ENCODE data around the gene S100A7.
"Not testable (repeated sequence)": the region's sequence is repeated elsewhere in the genome, so short reads cannot be mapped to it uniquely, and the experiment has no call there.

The S100A7 gene

DNA sequence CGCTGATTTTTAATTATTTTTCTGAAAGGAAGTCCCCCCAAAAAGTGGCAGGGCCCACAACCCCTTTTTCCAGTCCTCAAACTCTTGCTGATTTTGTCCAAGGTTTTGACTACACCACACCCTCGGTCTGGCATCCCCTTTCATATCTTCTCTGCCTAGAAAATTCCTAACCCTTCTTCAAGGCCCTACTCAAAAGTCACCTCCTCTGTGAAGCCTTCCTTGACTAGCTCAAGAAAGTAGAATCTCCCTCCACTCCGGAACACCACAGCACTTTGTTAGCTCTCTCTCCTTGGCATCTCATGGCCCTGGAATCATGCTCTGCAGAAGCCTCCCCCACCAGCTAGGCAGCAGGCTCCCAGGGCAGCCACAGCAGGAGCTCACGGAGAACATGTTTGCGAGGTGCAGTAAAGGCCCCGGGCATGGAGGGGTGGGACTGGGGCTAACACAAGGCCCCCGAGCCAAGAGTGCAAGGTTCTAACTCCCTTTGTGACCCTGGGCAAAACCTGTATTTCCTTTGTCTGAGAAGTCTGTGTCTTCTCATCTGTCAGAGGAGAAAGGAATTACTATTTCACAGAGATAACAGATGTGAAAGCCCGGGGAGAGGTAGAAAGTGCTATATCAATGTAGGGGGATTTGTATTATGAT, 17.7 kb upstream of the S100A7 start:
- DNase-seq = no peak

- no peak for DNase-seq
These were observed 16.1 kb upstream of the S100A7 start for GRCh38 chr1:153476491-153477093.

DNA sequence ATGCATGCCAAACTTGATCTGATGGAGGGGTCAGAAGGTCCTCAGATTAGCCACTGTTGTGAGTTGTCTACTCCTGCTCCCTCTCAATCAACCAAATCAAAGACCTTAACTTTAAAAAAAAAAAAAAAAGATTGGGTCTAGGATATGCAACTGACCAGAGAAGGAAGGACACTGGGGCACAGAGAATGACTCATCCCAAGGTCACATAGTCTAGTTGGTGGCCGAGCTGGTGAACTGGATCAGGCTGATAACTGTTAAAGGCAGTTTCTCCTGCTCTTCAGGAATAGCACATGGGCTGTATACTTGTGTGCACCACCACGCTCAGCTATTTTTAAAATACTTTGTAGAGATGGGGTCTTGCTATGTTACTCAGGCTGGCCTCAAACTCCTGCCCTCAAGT, 14.8 kb upstream of the S100A7 start:
- DNase-seq = no peak

DNA sequence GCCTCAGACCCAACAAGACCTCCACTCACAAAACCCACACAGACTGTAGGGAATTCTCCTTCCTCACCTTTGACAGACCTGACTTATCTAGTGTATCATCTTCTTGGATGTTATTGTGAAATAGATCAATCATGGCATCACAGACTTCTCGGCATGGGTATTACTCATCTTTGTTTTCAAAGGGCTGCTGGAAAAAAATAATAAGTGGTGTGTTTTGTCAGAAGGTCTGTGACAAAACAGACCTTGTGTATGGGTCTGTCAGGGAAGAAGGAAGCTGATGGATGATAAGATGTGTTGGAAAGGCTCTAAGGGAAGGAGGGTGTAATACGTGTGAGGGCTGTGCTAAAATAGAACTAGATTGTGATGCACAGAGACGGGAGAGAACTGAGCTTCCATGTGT, 13.9 kb upstream of the S100A7 start:
- DNase-seq = no peak

- DNase-seq = no peak
These were observed 10.3 kb upstream of the S100A7 start for GRCh38 chr1:153470707-153471106.

DNA sequence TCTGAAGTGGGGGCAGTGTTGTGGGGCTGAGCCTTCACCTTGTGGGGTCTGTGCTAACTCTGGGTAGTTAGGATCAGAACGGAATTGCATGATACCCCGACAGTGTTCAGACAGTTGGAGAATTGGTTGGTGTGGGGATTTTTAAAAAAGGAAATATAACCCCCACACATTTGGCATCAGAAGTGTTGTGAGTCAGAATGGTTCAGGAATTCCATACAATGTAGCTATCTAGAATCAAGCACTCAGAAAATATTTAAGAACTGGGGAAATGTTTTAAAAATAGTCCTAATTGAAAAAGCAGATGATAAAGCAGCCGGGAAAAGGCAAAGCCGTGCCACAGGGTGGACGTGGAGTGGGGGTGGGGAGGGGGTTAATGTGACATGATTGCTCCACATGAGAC, 6.5 kb upstream of the S100A7 start:
- no peak for DNase-seq

DNA sequence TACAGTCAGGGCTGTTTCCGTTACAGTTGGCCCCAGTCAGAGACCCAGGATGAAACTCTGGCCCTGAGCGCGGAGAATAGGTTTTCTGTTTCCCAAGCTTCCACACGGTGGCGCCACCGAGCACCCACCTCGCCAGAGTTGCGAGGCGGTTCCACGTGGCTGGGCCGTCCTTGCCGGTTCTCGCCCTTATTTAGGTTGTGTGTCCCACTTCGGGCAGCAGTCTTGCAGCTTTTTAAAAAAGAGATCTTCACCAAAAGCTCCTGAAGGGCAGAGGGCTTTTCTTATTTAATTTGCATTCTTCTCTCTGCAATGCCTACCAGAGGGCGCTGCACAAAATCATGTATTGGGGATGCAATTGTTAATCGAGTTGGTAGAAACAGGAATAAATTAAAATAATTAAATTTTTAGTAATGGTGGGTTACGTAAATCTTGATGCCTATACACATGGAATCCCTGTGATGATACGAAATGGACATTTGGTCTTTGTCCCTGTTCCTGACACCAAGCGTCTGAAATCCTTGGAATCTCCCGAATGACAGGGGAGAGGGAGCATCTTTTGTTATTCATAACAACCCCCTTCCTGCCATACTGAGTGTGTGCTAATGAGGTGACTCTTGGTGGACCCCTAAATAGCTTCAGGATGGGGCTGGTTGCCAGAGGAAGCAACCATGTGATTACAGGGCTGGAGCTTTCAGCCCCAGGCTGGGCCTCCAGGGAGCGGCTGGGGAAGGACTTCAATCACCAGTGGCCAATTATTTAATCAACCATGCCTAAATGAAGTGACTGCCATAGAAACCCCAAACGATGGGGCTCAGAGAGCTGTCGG, 5.6 kb upstream of the S100A7 start:
- peak in 10 of 56 donors; percentile 3 to 33 (median 6) for DNase-seq

DNA sequence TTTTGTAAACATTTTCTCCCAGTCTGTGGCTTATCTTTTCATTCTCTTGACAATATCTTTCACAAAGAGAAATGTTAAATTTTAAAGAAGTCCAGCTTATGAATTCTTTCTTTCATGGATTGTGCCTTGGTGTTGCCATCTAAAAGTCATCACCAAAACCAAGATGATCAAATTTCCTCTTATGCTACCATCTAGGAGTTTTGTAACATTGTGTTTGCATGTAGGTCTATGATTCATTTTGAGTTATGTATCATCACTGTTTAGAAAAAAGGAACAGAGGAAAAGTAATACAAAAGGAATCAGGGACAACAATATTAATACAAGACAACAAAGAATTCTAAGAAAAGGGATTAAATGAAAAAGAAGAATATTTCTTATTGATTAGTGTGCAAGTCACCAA, 2.3 kb upstream of the S100A7 start:
- not testable (repeated sequence) for DNase-seq

- no peak for DNase-seq
These were observed 796 bp downstream of the S100A7 start for GRCh38 chr1:153459655-153460054.

- no peak for DNase-seq
These were observed 4.1 kb downstream of the S100A7 start for GRCh38 chr1:153456396-153456795.

DNA sequence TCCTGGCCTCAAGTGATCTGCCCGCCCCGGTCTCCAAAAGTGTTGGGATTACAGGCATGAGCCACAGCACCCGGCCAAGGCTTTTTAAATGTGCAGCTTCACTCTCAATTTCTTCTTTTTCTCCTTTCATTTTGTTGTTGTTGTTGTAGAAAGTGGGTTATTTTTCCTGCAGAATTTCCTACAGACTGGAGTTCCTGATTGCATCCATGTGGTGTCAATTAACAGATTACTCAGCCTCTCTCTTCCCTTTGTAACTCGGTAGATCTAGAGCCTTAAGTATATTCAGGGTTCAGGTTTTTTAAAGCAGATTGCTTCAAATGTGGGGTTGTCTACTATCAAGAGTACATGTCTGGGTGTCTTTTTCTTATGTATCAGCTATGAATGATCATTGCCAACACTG, 11.6 kb downstream of the S100A7 start:
- not testable (repeated sequence) for DNase-seq

DNA sequence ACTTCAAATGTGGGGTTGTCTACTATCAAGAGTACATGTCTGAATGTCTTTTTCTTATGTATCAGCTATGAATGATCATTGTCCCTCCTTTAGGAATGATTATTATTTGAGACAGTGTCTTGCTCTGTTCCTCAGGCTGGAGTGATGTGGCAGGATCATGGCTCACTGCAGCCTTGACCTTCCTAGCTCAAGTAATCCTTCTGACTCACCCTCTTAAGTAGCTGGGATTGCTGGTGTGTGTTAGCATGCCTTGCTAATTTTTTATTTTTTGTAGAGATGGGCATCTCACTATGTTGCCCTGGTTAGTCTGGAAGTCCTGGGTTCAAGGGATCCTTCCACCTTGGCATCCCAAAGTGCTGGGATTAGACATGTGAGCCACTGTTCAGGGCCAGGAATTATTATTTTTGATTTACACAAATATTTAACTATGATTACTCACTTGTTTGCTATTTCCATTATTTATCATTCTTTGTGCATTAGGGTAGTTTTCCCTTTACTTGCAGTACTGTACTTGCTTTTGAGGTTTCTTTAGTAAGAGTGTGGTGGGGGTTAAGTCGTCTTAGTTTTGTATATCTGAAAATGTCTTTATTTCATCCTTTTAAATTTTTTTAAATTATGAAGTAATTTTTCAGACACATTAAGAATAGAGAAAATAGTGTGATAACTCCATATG, 12.8 kb downstream of the S100A7 start:
- DNase-seq = no peak

DNA sequence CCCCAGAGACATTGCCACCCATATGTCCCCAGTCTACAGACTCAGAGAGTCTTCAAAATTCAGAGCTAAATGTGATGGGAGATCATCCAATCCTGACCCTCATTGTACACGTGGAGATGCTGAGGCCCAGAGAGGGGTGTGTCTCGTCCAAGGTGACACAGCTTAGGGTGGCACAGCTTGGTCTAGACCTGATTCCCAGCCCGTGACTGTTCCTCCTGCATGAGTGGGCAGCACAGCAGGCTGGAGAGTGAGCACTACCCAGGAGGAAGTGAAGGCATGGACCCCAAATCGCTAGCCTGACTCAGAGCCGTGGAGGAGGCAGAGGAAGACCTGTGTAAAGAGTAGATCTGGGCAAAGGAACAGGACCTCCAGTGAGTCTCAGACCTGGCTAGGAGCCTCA, 16.4 kb downstream of the S100A7 start:
- no peak for DNase-seq

GRCh38 chr1:153443486-153443885, 17.0 kb downstream of the S100A7 start:
- DNase-seq = no peak

DNA sequence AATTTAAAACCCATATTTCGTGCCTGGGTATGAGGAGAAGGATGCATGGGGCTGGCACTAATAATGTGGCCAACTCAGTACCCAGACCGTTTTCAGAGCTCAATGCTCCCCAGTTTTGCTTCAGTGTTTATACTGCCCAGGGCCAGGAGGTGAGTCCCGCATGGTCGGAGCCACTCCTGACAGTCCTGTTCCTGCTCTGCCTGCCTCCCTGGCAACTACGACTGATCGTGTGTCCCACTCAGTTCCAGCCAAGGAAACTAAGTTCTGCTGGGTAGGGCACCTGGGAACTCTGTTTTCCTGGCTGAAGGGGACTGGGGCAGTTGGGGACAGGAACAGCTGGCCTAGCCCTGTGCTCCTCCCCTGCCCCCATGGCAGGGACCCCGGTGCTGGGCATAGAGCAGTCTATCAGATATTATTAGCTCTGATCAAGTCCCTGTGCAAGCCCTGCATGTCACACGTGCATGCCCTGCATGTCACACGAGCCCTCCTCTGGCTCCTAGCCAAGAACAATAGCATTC, 19.2 kb downstream of the S100A7 start:
- DNase-seq = no peak

DNA sequence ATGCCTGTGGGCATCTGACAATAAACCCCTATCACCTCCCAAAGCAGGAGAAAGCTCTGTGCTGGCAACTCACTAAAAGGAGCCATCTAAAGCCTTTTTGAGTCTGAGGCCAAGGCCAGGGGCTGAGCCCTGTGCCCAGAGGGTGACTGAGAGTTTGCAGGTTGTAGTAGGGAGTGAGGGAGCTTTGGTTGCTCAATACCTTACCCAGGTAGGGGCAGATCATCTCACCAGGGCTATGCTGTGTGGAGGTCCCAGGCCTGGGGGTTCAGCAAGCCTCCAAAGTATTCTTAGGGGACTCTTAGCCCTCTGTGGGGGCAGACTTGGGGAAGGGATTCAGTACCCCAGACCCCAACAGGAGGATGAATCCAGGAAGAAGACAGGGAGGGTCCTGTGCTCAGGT, 21.2 kb downstream of the S100A7 start:
- no peak for DNase-seq

- no peak for DNase-seq
These were observed 21.9 kb downstream of the S100A7 start for GRCh38 chr1:153438599-153438998.

DNA sequence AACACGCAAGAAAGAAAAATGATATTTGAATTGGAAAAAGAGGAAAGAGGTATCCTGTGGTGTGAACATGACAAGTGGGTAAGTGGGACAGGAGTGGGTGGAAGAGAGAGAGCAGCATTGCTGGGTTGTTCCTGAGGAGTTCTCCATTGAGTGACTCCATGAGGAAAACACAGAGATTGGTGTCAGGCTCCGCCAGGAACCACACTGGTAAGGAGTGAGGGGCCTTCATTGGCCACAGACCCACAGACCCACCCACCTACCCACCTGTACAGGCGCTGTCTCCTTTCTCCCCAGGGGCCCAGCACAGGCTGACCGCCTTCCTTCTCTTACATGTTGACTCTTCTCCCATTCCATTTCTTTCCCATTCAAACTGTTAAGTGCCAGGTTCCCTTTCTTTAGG, 23.2 kb downstream of the S100A7 start:
- DNase-seq = no peak

- DNase-seq = no peak
These were observed 25.6 kb downstream of the S100A7 start for GRCh38 chr1:153434746-153435455.

DNA sequence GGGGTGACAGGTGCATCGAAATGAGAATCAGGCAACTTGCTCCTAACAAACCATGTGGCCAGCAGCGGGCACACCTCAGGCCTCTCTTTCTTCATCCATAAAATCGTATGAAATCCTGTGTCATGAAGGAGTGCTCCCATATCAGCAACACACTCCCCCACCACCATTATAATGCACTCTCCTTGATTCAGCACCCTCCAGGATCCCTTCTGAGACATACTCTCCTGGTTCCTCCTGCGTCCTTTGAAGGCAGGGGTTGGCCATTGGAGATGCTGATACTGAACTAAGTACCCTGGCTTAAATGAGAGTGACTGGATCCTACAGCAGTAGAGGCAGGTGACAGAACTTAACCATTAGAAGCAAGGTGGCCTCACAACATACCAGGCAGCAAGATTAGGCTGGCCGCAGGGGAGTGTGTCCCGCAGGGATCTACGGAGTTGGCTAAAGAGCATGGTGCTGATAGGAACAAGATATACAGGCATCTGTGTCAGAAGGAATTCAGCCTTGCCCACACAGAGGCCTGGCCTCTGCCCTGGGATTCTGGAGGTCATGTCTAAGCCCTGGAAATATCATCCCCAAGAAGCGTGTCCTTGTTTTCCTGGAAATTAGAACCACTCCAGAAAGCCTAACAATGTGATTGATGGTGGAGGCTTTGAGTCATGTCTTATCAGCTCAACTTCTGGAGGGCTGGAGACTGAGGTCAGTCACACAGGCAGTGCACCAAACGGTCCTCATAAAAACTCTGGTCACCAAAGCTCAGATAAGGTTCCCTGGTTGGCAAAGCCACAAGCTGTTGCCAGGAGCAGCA, 27.4 kb downstream of the S100A7 start:
- DNase-seq = no peak

All from nucleus accumbens (tissue), 56 donors.